HCT116 (cell line): ENCODE data around the gene CASK.

ENCODE experiments used
- CTCF ChIP-seq, 3 experiments: fragments of 200-600 bp in 1 of 3; sonication (generic) in 1 of 3; IDR thresholded peaks in 2 of 3; conservative IDR thresholded peaks in 1 of 3; 2 replicates each; pipeline ENCODE4 v1.5.1; 2012 to 2017; ENCODE audit warnings: low read depth in 2 of 3, low read length in 2 of 3, antibody characterized with exemption in 1 of 3, borderline replicate concordance in 1 of 3, control low read depth in 1 of 3, mild to moderate bottlenecking in 1 of 3, mixed read lengths in 1 of 3, mixed run types in 1 of 3, moderate library complexity in 1 of 3; ENCODE audit not compliant: insufficient read depth in 1 of 3
- EZH2phosphoT487 ChIP-seq: fragments of 200-600 bp; IDR thresholded peaks from 2 replicates; pipeline ENCODE4 v1.6.1; 2018; ENCODE audit warnings: antibody characterized with exemption, borderline replicate concordance
- POLR2A ChIP-seq: IDR thresholded peaks from 2 replicates; pipeline ENCODE4 v1.7.0; 2011; ENCODE audit warnings: borderline replicate concordance; ENCODE audit not compliant: insufficient read depth, insufficient read length; ENCODE audit errors: extremely low read depth
- RAD21 ChIP-seq: IDR thresholded peaks from 2 replicates; pipeline ENCODE4 v1.6.1; 2012; ENCODE audit warnings: low read depth, mild to moderate bottlenecking

GRCh38 chrX:41655101-41655500 lies 268.3 kb downstream of the CASK start:
- TF ChIP-seq CTCF (IDR thresholded peaks at IDR 0.05 in 2 of 3, conservative IDR thresholded peaks at IDR 0.05 in 1 of 3; ENCODE audit: borderline replicate concordance in 1 of 3, insufficient read depth in 1 of 3, low read depth in 2 of 3, low read length in 2 of 3) (no peak), EZH2phosphoT487 (no peak), POLR2A (no peak), RAD21 (no peak)
